Colonic mucosa (tissue), 4 donors: Measurements from ENCODE around the gene DCUN1D3. TPM values are rescaled to one million over a fixed set of nuclear protein-coding genes. Genes with fewer than 3 reads are reported as not detected.

Experiments used
- DNase-seq: peaks from one replicate; pipeline ENCODE4 v3.0.0-alpha.2; 2020
- H3K27ac ChIP-seq: fragments of 200-600 bp; one replicate; pipeline ENCODE4 v1.8.0; 2021
- H3K27me3 ChIP-seq: fragments of 200-600 bp; one replicate; pipeline ENCODE4 v1.8.0; 2021
- H3K36me3 ChIP-seq: fragments of 200-600 bp; one replicate; pipeline ENCODE4 v1.8.0; 2021
- H3K4me1 ChIP-seq: fragments of 200-600 bp; one replicate; pipeline ENCODE4 v1.8.0; 2021; ENCODE audit warnings: mild to moderate bottlenecking
- H3K4me3 ChIP-seq: fragments of 200-600 bp; one replicate; pipeline ENCODE4 v1.8.0; 2021
- H3K9ac ChIP-seq, 2 donors: one replicate each; pipeline ENCODE4 v1.7.0; 2013; ENCODE audit warnings: control low read depth in 2 of 2, low read depth in 2 of 2, low read length in 2 of 2
- H3K9me3 ChIP-seq: fragments of 200-600 bp; one replicate; pipeline ENCODE4 v1.8.0; 2021
- intact Hi-C: fragments of 100-400 bp; cut with DNase I; formaldehyde crosslinking; loops from one replicate; pipeline ENCODE4 v1.14.1; 2022
- total RNA-seq, 2 donors: library from RNA; stranded (reverse); fragmentation: NEBNext Ultra II Directional in 1 of 2; extraction: Animal tissue kit (Norgen Biotek cat#: 25700) in 1 of 2; gene quantifications; one replicate each; pipeline ENCODE4 v1.2.1, GENCODE V29; 2021
- TF ChIP-seq, protein P1 (sequence below): fragments of 200-600 bp; IDR thresholded peaks from one replicate; pipeline ENCODE4 v1.8.0; 2022; ENCODE audit warnings: antibody characterized with exemption, mild to moderate bottlenecking
- donor health status: healthy.
- donor health status: DM: no; HTN: no; CAD: no.
- donor health status: DM: no; HTN: no; CAD: no.

The DCUN1D3 gene
- total RNA-seq, 2 donors from 2014 or later: 6.0 to 15.0 TPM

- H3K9me3 ChIP-seq: no peaks in the 10 kb centered on the region
- H3K4me1 ChIP-seq: peaks cover 14% of the 10 kb centered on the region
- no peaks in the 10 kb centered on the region for H3K36me3 ChIP-seq
- H3K9ac ChIP-seq: no peak overlapping the region
- DNase-seq: no peak
- H3K4me3 ChIP-seq: no peak overlapping the region
- TF ChIP-seq, protein P1, sequence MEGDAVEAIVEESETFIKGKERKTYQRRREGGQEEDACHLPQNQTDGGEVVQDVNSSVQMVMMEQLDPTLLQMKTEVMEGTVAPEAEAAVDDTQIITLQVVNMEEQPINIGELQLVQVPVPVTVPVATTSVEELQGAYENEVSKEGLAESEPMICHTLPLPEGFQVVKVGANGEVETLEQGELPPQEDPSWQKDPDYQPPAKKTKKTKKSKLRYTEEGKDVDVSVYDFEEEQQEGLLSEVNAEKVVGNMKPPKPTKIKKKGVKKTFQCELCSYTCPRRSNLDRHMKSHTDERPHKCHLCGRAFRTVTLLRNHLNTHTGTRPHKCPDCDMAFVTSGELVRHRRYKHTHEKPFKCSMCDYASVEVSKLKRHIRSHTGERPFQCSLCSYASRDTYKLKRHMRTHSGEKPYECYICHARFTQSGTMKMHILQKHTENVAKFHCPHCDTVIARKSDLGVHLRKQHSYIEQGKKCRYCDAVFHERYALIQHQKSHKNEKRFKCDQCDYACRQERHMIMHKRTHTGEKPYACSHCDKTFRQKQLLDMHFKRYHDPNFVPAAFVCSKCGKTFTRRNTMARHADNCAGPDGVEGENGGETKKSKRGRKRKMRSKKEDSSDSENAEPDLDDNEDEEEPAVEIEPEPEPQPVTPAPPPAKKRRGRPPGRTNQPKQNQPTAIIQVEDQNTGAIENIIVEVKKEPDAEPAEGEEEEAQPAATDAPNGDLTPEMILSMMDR: no peak
- peak overlapping the region; percentile 25 for H3K27ac ChIP-seq
- intact Hi-C loops: no loop called here
- H3K27me3 ChIP-seq: no peaks in the 10 kb centered on the region
Observed at GRCh38 chr16:20906341-20907255, 6.4 kb upstream of the DCUN1D3 start.

DNA sequence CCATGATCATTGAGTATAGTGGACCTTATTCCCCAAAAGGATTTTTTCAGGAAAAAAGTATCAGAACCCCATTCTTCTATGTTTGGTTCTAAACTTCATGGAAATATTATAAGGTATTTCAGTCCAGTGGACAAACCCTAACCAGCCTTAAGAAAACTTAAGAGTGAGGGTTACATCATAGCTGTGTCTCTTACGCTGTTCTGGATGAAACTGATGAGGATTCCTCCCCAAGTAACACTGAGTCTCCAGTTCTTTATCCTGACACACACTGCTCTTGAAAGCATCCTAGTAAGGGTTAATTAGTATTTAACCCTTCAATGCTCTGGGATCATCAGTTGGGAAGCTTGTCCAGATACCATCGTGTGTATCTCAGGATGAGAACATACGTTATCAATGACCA is 5.4 kb upstream of the DCUN1D3 start:
- no peak overlapping the region for H3K4me3 ChIP-seq
- H3K9me3 ChIP-seq: no peaks in the 10 kb centered on the region
- no peaks in the 10 kb centered on the region for H3K36me3 ChIP-seq
- H3K27me3 ChIP-seq: no peaks in the 10 kb centered on the region
- H3K4me1 ChIP-seq: peaks cover 10% of the 10 kb centered on the region
- intact Hi-C loops: no loop called here
- peak overlapping the region; percentile 25 for H3K27ac ChIP-seq
- no peak for DNase-seq
- no peak overlapping the region for H3K9ac ChIP-seq
- TF ChIP-seq, protein P1: no peak

- no peaks in the 10 kb centered on the region for H3K27me3 ChIP-seq
- H3K9me3 ChIP-seq: no peaks in the 10 kb centered on the region
- peaks cover 10% of the 10 kb centered on the region for H3K4me1 ChIP-seq
- DNase-seq: no peak
- no peaks in the 10 kb centered on the region for H3K36me3 ChIP-seq
- no peak overlapping the region for H3K4me3 ChIP-seq
- TF ChIP-seq, protein P1: no peak
- H3K9ac ChIP-seq: no peak overlapping the region
- intact Hi-C loops: no loop called here
- H3K27ac ChIP-seq: peak overlapping the region; percentile 46
Observed at GRCh38 chr16:20904507-20905081, 4.4 kb upstream of the DCUN1D3 start.

DNA sequence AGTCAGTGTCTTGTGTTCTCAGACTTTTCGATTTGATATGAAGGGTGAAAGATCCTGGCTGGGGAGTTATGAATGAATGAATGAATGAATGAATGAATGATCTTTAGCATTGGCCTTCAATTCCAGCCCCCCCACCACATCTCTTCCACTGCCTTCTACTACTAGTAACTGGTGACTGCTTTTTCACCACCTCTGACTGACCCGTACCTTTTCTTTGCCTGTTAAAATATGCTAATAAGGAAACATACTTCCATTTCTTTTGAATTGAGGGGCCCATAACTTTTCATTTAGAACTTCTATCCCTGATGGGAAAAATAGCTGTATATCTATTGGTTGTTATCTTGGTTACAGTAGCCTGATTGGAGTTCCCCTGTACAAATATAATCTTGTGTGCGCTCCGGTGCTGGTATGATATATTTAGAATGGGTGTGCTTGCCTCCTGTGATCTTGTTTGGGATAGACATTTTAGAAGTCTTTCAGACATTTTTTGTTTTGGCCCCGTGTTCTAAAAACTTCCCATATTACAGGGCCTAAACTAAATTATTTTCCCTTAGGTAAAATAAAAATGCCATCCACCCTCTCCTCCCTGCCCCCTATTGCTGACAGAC is 3.8 kb upstream of the DCUN1D3 start:
- H3K4me1 ChIP-seq: peaks cover 10% of the 10 kb centered on the region

More for the DNA sequence above, 3.8 kb upstream of the DCUN1D3 start:
- TF ChIP-seq, protein P1: no peak
- Histone ChIP-seq H3K36me3 (no peaks in the 10 kb centered on the region), H3K27ac (peak overlapping the region; percentile 46), H3K27me3 (no peaks in the 10 kb centered on the region), H3K9ac (no peak overlapping the region), H3K9me3 (no peaks in the 10 kb centered on the region), H3K4me3 (no peak overlapping the region)
- intact Hi-C loops: no loop called here
- DNase-seq: no peak
